K562 treated with DMSO at 1 percent for 24 hours (cell line): ENCODE results near the gene ZNF527. TPM values are rescaled to one million over a fixed set of nuclear protein-coding genes. Genes with fewer than 3 reads are reported as not detected.

Source experiments
- total RNA-seq: library from RNA; unstranded; fragments of 300-600 nt; gene quantifications from 2 replicates; pipeline ENCODE4 v1.2.3, GENCODE V29; 2022; ENCODE audit warnings: low read depth; ENCODE audit not compliant: insufficient read depth

ZNF527 gene
- 0.21 and 0.54 TPM in 2 replicates for total RNA-seq

GRCh38 chr19:37370880-37371661, at the start of gene ZNF527:
TSS of gene ZNF527 (plus strand) at chr19:37371099. CDS start at chr19:37374199, 3,100 bp downstream.

Other genes starting within 250 kb of the ZNF527 start
- gene ZNF585A, start 198.4 kb upstream of the ZNF527 start, total RNA-seq: 6.3 and 9.2 TPM in 2 replicates
- 2.0 and 3.4 TPM in 2 replicates for gene ZNF585B, start 160.6 kb upstream of the ZNF527 start, total RNA-seq
- 1.6 and 2.4 TPM in 2 replicates for gene ZNF383, start 152.9 kb upstream of the ZNF527 start, total RNA-seq
- 1.2 and 2.9 TPM in 2 replicates for gene ZNF569, start 96.3 kb downstream of the ZNF527 start, total RNA-seq
- 0.37 and 0.45 TPM in 2 replicates for gene ZNF570, start 98.3 kb downstream of the ZNF527 start, total RNA-seq
- 0.63 TPM in 1 of 2 replicates, not detected in the other for gene ZNF793, start 135.8 kb downstream of the ZNF527 start, total RNA-seq
- 0.90 and 0.98 TPM in 2 replicates for gene ZNF571, start 223.7 kb downstream of the ZNF527 start, total RNA-seq
- gene ZNF540, start 223.8 kb downstream of the ZNF527 start, total RNA-seq: 0.20 and 0.36 TPM in 2 replicates